Dedifferentiated amniotic fluid mesenchymal stem cell (primary cell): Measurements from ENCODE around the gene ODAD2.

Source experiments
- DNase-seq: peaks from one replicate; pipeline ENCODE4 v3.0.0-alpha.2; 2016; ENCODE audit errors: extremely low spot score

The ODAD2 gene

DNA sequence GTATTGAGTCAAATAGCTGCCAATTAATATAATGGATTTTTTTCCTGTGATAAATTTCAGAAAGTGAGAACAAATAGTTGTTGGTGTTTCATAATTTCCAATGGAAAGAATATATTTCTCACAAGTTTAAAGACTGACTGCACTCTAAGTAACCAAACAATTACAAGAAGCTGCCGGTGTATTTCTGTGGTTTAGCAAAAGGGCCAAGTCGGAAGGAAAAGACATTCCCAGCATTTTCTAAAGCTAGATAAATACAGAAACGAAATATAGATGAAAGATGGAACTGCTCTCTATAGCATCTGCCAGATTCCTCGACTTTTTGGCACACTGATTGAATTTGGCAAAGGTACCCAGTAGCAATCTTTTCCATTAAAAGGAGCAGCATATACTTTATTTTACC is 160.5 kb downstream of the ODAD2 start:
- DNase-seq: no peak

DNA sequence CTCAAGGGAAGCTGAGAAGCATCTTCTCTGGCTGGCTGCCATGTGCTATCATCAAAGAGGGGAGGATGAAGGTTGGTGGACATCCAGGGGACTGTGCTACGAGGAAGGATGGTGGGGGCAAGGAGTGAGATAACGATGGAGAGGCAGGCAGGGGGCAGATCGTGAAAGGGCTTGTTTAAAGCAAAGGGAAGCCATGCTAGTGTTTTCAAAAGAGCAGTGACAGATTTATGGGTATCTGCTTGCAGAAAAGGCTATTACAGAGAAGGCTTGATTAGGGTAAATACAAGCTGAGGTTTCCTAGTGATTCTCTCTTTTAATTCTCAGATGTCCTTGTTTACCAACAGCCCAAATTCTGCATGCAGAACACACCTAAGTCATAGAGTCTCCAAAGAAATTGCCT is 164.4 kb downstream of the ODAD2 start:
- DNase-seq: no peak

- DNase-seq: no peak
These were observed 165.1 kb downstream of the ODAD2 start for GRCh38 chr10:27833792-27834191.

- DNase-seq: no peak
These were observed 166.1 kb downstream of the ODAD2 start for GRCh38 chr10:27832826-27833225.

GRCh38 chr10:27826369-27826768 is 172.5 kb downstream of the ODAD2 start:
- no peak for DNase-seq

DNA sequence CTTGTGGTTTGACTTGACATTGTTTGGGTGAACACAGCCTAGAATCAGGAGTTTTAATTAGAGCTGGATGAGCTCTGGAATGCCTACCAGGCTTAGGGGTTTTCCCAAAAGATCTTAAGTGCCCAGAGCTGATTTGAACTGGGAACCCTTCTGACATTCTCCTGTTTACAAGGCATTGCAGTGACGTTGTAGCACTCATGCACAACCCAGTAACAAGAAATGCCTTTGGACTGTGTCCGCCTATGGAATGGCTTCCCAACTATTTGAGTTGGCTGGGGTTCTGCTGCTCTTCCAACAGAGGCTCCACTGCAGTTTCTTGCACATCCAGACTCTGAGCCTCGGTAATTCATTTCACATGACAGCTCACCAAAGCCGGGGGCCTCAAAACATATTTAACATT is 176.6 kb downstream of the ODAD2 start:
- DNase-seq: peak; percentile 79

GRCh38 chr10:27820637-27821036 is 178.2 kb downstream of the ODAD2 start:
- DNase-seq: no peak

- no peak for DNase-seq
These were observed 178.9 kb downstream of the ODAD2 start for GRCh38 chr10:27819781-27820531.

DNA sequence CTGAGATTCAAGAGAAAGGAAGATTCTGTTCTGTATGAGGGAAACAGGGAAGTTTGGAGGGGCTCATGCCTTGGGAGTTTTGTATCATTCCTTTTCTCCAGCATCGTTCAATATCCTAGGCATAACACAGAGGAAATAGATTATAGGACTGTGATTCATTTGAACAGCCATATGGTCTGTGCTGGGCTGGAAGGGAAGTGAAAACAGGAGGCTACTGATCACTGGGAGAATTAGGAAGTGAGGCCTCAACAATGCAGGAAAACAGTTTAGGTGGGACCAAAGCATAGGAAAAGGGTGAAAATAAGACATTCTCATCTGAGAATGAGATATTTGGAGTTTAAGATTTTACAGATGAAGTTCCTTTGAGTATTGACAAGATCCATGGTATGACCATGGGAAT is 182.6 kb downstream of the ODAD2 start:
- DNase-seq: no peak

DNA sequence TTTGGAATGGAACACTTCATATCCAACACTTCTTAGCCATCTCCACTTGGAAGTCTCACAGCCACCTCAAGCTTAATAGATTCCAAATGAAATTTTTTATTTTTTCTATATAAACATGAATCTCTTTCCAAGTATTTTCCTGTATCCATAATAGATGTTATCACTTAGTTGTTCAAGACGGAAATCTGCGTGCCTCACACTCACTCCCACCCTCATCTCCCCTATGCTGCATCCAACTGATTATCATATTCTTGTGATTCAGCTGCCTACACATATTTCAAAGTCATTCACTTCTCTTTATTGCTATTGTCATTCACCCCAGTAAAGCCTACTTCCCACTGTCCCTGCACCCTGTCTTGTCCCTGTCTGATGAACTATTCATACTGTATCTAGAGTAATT is 183.0 kb downstream of the ODAD2 start:
- no peak for DNase-seq

GRCh38 chr10:27815261-27815660 is 183.6 kb downstream of the ODAD2 start:
- DNase-seq: no peak

- no peak for DNase-seq
These were observed 193.7 kb downstream of the ODAD2 start for GRCh38 chr10:27805180-27805579.

- no peak for DNase-seq
These were observed 194.7 kb downstream of the ODAD2 start for GRCh38 chr10:27804136-27804535.

GRCh38 chr10:27801171-27801785 is 197.6 kb downstream of the ODAD2 start:
- DNase-seq: no peak

DNA sequence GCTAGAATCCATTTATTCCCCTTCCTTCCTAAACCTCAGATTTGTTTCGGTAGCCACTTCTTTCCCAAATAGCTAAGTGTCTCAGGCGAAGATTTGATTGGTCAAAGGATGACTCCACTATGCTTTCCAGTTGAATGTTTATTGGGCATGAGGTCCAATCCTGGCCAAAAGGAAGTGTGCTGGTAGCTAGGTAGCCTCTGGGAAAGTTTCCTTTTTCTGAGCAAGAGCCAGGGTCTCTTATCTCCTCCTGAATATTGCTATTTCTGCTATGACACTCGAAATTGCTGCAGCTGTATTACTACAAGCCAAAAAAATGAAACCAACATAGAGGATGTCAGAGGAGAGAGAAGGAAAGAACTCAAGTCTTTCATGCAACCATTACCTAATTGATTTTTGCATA is 199.8 kb downstream of the ODAD2 start:
- no peak for DNase-seq

- no peak for DNase-seq
These were observed 204.7 kb downstream of the ODAD2 start for GRCh38 chr10:27794157-27794556.

- no peak for DNase-seq
These were observed 206.7 kb downstream of the ODAD2 start for GRCh38 chr10:27792216-27792615.

DNA sequence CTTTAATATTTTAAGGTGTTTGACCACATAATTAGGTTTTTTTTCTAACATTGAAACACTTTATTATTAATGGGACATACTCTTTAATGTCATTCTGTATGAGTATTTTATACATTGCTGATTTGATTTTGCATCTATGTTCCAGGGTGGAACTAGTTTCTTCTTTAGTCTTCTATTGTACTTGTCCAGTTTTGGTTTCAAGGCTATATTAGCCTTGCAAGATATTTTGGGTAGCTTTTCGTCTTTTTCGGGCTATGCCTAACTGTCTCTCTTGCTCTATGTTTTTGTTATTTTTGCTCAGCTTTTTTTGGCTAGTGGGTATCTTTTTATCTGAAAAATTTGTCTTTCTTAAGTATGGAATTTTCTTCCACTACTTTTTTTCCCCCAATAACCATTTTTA is 214.6 kb downstream of the ODAD2 start:
- no peak for DNase-seq

- no peak for DNase-seq
These were observed 215.2 kb downstream of the ODAD2 start for GRCh38 chr10:27783660-27784059.

- DNase-seq: no peak
These were observed 219.3 kb downstream of the ODAD2 start for GRCh38 chr10:27779462-27780015.

DNA sequence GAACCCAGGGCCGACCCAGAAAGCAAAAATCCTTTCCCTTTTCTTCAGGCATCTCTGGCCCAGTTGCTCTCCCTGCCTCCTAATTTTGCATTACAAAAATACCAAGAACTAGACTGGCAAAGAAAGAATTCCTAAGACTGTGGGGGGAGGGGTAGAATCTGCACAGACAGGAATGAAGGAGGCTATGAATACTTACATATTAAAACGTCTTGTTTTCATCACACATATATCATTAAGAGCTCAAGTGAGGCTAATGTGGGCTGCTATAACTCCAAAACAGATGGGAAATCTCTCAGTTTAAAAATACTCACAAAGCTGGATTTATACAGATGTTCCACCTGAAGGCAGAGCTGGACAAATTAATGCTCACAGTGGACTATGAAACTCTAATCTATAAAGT is 224.0 kb downstream of the ODAD2 start:
- DNase-seq: no peak

DNA sequence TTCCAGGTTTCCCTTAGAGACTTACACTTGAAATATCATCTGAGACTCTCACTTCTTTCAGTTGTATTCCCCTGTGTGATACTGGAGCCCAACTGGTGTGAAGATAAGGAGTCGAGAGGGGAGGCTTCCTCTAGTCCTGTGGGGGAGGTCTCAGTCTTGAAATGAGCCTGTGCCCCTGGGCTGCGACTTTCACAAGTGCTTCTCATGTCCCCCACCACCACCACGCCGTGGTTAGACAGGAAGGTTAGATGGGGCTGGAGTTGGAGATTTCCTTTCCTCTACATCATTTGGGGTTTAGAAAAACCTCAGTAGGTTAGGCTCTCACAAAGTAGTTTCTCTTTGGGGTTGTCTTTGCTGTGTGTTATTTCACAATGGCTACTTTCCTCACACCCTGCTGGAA is 227.6 kb downstream of the ODAD2 start:
- DNase-seq: no peak

- no peak for DNase-seq
These were observed 228.7 kb downstream of the ODAD2 start for GRCh38 chr10:27770181-27770580.
